22Rv1 (cell line): ENCODE results near the gene MAML3.

Experiments used
- H3K27ac ChIP-seq: fragments of 450-650 bp; 2 replicates; pipeline ENCODE4 v1.5.1; 2017
- CTCF ChIP-seq: fragments of 450-650 bp; IDR thresholded peaks from 2 replicates; pipeline ENCODE4 v1.5.1; 2017; ENCODE audit warnings: mild to moderate bottlenecking
- ZFX ChIP-seq: fragments of 450-650 bp; IDR thresholded peaks from 2 replicates; pipeline ENCODE4 v1.6.1; 2017; ENCODE audit warnings: antibody characterized with exemption, borderline replicate concordance

MAML3 gene

GRCh38 chr4:139973616-139974015 is 180.4 kb downstream of the MAML3 start:
- TF ChIP-seq ZFX = no peak
- no peak for TF ChIP-seq CTCF
- H3K27ac ChIP-seq = no peak overlapping the region

DNA sequence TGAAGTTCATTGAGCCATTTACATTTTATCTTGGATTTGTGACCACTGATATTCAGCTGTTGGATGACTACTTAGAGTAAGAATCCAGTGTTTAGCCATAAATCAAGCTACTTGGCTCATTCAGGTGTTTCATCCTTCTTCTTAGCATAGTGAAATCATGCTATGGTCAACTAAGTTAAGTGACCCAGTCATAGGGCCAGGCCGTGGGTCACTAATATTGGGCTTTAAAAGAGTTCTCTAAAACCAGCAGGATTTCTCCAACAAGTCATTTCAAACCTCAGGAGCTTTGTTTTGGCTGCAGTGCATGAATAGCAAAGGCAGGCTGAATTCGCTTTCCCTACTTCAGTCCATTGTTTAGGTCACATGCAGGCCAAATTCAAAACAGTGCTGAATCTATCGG is 181.0 kb downstream of the MAML3 start:
- no peak overlapping the region for H3K27ac ChIP-seq
- TF ChIP-seq CTCF (no peak), ZFX (no peak)

DNA sequence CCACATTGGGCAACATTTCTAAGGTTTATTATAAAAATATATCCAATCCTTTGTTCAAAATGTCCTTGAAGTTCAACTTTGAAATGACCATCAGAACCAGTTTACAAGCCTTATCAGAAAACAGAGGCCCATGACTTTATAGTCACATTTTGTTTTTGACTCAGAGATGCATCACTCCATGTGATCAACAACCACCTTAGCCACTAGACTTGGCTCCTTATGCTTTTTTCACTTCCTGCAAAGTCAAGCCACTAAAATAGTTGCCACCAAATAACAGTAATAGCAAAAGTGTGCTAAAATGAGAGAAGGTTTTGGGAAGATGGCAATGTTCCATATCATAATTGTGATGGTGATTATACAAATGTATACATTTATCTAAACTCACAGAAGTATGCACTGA is 181.7 kb downstream of the MAML3 start:
- TF ChIP-seq CTCF = no peak
- no peak for TF ChIP-seq ZFX
- H3K27ac ChIP-seq = no peak overlapping the region

DNA sequence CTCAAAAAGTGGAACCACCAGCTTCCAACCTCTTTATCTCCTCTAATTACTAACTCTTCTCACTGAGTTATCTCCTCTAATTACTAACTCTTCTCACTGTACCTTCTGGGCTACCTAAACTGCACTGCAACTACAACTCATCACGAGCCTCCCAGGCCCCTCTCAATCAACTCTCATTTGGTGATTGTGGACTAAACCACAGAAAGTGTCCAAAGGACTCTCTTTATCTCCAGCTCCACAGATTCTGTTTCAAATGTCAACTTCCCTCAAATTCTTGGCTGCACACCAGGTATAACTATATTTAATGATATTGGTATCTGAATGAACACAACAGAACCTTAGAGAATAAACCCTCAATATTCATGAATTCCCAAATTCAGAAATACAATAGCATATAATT is 182.9 kb downstream of the MAML3 start:
- no peak for TF ChIP-seq ZFX
- no peak for TF ChIP-seq CTCF
- H3K27ac ChIP-seq = no peak overlapping the region

DNA sequence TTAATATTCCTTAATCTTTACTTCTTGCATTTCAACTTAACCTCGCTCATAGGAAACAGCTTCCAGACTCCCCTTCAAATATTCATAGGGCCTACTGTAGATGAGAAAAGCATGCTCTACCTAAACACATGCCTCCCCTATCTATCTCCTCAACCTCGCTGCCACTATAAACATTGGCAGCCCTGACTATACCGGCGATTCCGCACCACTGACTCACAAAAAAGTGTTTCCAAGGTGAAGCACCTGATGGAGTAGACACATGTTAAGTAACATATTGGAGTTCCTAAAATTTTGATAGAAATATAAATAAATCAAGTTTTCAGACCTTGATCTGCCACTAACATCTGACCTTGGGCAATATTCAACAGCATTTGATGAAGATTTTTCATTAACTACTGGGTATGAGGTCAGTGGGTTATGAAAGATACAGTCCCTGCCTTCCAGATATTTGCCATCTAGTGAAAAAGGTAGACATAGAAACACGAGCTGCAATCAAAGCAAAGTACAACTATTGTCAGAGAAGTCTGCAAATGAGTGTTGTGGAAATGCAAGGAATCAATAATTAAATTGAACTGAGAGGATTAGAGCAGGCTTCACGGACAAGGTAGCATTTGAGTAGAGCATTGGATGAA is 184.2 kb downstream of the MAML3 start:
- TF ChIP-seq CTCF = no peak
- TF ChIP-seq ZFX = no peak
- no peak overlapping the region for H3K27ac ChIP-seq

DNA sequence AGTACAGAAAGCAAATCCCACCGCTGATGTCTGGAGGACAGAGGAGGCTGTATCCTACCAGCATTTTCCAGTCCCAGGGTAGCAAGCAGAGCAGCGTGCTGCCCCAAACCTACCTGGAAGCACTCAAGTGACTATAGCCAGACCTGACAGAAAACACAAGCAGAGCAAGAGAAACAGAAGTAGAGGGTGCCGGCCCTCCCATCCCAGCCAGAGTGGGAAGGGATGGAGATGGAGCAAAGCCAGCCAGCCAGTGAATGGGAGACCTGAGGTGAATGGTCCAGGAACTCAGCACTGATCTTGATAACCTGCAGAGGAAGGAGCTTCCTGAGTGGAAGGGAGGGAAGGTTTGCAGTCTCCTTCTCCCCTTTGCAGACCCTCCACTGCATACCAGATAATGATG is 185.2 kb downstream of the MAML3 start:
- TF ChIP-seq ZFX (no peak), CTCF (no peak)
- no peak overlapping the region for H3K27ac ChIP-seq

DNA sequence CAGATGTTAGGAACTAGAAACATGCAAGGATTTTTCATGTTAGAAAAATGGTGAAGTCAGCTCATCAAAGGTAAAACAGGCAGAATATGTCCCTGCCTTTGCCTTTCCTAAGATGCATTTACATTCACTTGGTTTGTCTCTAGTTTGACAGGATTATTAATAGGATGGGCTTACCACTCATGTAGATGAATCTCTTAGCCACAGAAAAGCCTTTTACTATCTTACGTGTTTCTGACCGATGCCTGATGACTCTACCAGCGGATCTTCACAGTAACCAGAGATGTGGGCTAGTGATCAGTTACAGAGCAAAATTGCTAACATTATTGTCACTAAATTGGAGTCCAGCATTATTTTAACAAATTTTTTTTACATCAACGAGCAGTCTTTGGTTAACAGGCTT is 187.6 kb downstream of the MAML3 start:
- TF ChIP-seq CTCF (no peak), ZFX (no peak)
- H3K27ac ChIP-seq = no peak overlapping the region
